ENCODE data around the gene NR6A1.

DNA sequence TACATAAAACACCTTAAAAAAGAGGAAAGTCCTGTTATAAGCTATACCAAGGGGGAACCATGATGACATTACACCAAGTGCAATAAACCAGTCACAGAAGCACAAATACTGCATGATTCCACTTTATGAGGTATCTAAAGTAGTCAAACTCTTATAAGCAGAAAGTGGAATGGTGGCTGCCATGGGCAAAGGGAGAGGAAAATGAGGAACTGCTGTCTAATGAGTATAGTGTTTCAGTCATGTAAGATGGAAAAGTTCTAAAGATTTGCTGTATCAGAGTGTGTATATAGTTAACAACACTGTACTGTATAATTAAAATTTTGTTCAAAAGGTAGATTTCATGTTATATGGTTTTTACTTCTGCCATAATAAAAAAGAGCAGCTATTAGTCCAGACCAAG is 229.3 kb downstream of the NR6A1 start:
- TF ChIP-seq, protein P1, sequence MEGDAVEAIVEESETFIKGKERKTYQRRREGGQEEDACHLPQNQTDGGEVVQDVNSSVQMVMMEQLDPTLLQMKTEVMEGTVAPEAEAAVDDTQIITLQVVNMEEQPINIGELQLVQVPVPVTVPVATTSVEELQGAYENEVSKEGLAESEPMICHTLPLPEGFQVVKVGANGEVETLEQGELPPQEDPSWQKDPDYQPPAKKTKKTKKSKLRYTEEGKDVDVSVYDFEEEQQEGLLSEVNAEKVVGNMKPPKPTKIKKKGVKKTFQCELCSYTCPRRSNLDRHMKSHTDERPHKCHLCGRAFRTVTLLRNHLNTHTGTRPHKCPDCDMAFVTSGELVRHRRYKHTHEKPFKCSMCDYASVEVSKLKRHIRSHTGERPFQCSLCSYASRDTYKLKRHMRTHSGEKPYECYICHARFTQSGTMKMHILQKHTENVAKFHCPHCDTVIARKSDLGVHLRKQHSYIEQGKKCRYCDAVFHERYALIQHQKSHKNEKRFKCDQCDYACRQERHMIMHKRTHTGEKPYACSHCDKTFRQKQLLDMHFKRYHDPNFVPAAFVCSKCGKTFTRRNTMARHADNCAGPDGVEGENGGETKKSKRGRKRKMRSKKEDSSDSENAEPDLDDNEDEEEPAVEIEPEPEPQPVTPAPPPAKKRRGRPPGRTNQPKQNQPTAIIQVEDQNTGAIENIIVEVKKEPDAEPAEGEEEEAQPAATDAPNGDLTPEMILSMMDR (IDR thresholded peaks at IDR 0.05) = no peak
- TF ChIP-seq POLR2A (IDR thresholded peaks at IDR 0.05) = no peak

Measured in ovary (tissue), 3 donors.